Measurements from ENCODE around the gene VAMP7. TPM values are rescaled to one million over a fixed set of nuclear protein-coding genes. Genes with fewer than 3 reads are reported as not detected.
A peak's percentile ranks its signal among the peaks of the same experiment; 100 is the strongest.

The VAMP7 gene
- total RNA-seq, 6 experiments from 2014 or later, result 20.5 to 27.7 (median 24.8) TPM

DNA sequence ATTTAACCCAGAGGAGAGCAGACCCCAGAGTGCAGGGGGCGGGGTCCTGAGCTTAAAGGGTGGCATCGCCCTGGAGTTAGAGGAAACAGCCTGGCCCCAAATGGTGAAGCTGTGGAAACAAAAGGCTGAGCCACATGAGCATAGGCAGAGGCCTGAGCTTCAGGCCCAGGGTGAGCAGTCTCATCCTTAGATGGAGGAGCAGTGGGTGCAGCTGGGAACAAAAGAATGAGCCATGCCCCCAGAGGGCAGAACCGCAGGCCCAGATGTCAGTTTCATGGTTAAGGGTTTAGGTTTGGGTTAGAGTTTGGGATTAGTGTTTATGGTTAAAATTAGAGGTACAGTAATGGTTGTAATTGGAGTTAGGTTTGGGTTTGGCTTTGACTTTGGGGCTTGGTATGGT, 71.9 kb downstream of the VAMP7 start:
- Histone ChIP-seq H3K36me3 (no peaks in the 10 kb centered on the region), H3K27ac (no peak overlapping the region), H3K27me3 (no peaks in the 10 kb centered on the region), H3K9me3 (no peaks in the 10 kb centered on the region), H3K4me3 (no peak overlapping the region), H3K4me1 (no peaks in the 10 kb centered on the region)
- 55% methylated on average over 3 of the region's 3 CpGs for WGBS (ENCODE audit: insufficient coverage, low coverage, low lambda C conversion rate, missing lambda C conversion rate)
- intact Hi-C loops (cut with DNase I), result no loop called here
- ATAC-seq (no peak), DNase-seq (no peak)
- TF ChIP-seq, protein P1, sequence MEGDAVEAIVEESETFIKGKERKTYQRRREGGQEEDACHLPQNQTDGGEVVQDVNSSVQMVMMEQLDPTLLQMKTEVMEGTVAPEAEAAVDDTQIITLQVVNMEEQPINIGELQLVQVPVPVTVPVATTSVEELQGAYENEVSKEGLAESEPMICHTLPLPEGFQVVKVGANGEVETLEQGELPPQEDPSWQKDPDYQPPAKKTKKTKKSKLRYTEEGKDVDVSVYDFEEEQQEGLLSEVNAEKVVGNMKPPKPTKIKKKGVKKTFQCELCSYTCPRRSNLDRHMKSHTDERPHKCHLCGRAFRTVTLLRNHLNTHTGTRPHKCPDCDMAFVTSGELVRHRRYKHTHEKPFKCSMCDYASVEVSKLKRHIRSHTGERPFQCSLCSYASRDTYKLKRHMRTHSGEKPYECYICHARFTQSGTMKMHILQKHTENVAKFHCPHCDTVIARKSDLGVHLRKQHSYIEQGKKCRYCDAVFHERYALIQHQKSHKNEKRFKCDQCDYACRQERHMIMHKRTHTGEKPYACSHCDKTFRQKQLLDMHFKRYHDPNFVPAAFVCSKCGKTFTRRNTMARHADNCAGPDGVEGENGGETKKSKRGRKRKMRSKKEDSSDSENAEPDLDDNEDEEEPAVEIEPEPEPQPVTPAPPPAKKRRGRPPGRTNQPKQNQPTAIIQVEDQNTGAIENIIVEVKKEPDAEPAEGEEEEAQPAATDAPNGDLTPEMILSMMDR (IDR thresholded peaks at IDR 0.05), result no peak
- TF ChIP-seq POLR2A (IDR thresholded peaks at IDR 0.05), result no peak

DNA sequence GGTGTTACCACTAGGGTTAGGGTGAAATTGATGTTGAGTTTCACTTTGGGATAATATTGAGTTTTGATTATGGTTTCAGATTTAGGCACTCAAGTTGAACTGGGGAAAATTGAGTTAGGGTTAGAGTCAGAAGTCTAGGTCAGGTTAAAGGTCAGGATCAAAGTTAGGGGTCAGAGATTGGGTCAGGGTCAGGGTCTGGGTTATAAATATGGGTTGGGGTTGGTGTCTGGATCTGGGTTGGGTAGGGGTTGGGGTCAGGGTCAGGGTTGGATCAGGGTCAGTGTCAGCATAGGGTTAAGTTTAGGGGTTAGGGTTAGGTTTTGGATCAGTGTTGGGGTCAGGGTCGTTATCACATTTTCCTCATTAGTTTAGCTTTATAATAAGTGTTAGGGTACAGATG, 73.6 kb downstream of the VAMP7 start:
- Histone ChIP-seq H3K9me3 (no peaks in the 10 kb centered on the region), H3K4me3 (no peak overlapping the region), H3K4me1 (no peaks in the 10 kb centered on the region), H3K27me3 (no peaks in the 10 kb centered on the region), H3K27ac (no peak overlapping the region), H3K36me3 (no peaks in the 10 kb centered on the region)
- intact Hi-C loops (cut with DNase I), result no loop called here
- TF ChIP-seq POLR2A (IDR thresholded peaks at IDR 0.05), result no peak
- TF ChIP-seq, protein P1 (IDR thresholded peaks at IDR 0.05), result no peak
- ATAC-seq, result no peak
- no peak for DNase-seq
- 50% methylated on average over 1 of the region's 1 CpG for WGBS (ENCODE audit: insufficient coverage, low coverage, low lambda C conversion rate, missing lambda C conversion rate)

DNA sequence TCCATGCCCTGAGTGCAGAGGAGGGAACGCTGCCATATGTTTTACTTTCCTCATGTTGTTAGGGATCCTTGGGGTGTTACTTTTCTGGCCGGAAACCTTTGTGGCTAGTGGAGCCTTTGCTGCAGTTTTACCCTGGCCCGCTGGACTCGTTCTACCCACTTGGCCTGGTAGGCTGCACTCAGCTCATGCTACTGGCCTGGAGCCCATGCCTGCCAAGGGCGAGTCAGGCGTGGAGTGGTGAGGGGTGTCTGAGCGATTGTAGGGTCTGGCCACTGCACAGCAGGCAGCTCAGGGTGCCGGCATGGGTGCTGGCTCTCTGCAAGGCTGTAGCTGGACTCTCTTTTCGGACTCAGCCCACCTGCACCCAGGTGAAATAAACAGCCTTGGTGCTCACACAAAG, 75.0 kb downstream of the VAMP7 start:
- TF ChIP-seq, protein P1 (IDR thresholded peaks at IDR 0.05), result no peak
- no peak for TF ChIP-seq POLR2A (IDR thresholded peaks at IDR 0.05)
- DNase-seq (no peak), ATAC-seq (no peak)
- intact Hi-C loops (cut with DNase I), result no loop called here
- 80% methylated on average over 3 of the region's 9 CpGs for WGBS (ENCODE audit: insufficient coverage, low coverage, low lambda C conversion rate, missing lambda C conversion rate)
- Histone ChIP-seq H3K27me3 (no peaks in the 10 kb centered on the region), H3K4me1 (no peaks in the 10 kb centered on the region), H3K27ac (no peak overlapping the region), H3K9me3 (no peaks in the 10 kb centered on the region), H3K4me3 (no peak overlapping the region), H3K36me3 (no peaks in the 10 kb centered on the region)

DNA sequence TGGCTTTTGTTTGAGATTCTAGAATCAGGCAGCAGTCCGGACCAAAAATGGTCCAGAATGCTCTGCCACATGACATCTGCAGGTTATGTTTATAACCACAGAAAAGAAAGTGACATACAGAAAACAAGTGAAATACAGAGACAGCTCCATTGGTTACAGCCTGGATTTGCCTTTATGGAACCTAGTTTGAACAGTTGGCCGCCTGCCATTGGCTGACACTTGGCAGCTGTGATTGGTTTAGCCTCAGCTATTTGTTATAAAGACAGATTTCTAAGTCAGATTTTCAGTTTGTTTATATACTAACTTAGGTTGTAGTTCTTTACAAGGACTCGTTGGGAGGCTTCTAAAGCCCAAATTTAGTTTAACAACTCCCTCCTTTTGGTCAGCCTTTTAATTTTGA, 75.5 kb downstream of the VAMP7 start:
- Histone ChIP-seq H3K4me1 (no peaks in the 10 kb centered on the region), H3K27me3 (no peaks in the 10 kb centered on the region), H3K9me3 (no peaks in the 10 kb centered on the region), H3K36me3 (no peaks in the 10 kb centered on the region), H3K4me3 (no peak overlapping the region), H3K27ac (no peak overlapping the region)
- TF ChIP-seq, protein P1 (IDR thresholded peaks at IDR 0.05), result no peak
- TF ChIP-seq POLR2A (IDR thresholded peaks at IDR 0.05), result no peak
- WGBS (ENCODE audit: insufficient coverage, low coverage, low lambda C conversion rate, missing lambda C conversion rate), result 28% methylated on average over 3 of the region's 3 CpGs
- intact Hi-C loops (cut with DNase I), result no loop called here
- ATAC-seq (peak in 1 of 4 donors; percentile 26), DNase-seq (peak in 2 of 3 donors; percentile 51 to 57)

DNA sequence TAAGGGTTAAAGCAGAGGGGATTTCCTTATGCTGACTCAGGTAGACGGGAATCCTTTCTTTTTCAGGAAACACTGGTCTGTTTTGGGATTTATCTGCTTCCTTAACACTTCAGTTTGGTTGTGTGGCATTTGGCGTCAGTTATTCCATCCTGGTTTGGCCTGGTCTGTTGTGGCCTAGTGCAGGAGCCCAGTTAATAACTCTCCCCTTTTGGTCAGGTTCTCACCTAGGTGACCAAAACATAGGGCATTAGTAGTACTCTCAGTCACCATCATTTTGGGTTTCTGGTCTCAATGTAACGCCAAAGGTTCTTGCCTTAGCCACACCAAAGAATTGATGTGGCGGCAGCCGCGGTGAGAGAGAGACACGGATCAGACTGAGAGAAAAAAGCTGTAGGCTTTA, 76.7 kb downstream of the VAMP7 start:
- 56% methylated on average over 1 of the region's 7 CpGs for WGBS (ENCODE audit: insufficient coverage, low coverage, low lambda C conversion rate, missing lambda C conversion rate)
- H3K4me3 ChIP-seq, result no peak overlapping the region
- peak in 3 of 4 donors; percentile 28 to 44 (median 35) for ATAC-seq
- no peaks in the 10 kb centered on the region for H3K27me3 ChIP-seq
- no peak for DNase-seq
- TF ChIP-seq POLR2A (IDR thresholded peaks at IDR 0.05), result no peak
- intact Hi-C loops (cut with DNase I), result no loop called here
- H3K36me3 ChIP-seq, result no peaks in the 10 kb centered on the region
- H3K9me3 ChIP-seq, result no peaks in the 10 kb centered on the region
- H3K4me1 ChIP-seq, result no peaks in the 10 kb centered on the region
- H3K27ac ChIP-seq, result no peak overlapping the region

All from right lobe of liver (tissue), 6 donors.